Activated CD4-positive, CD25-positive, alpha-beta regulatory T cell treated with anti-CD3 and anti-CD28 coated beads, Interleukin-2, amount 50 U/mL, for 24 hours (primary cell): ENCODE results near the gene SRGAP2C.
"Not testable (repeated sequence)": the region's sequence is repeated elsewhere in the genome, so short reads cannot be mapped to it uniquely, and the experiment has no call there.

Experiments used
- ATAC-seq, 2 donors: fragments of 150-1000 bp; cut with Tn5 transposase; one replicate each; pipeline ENCODE4 v1.10.0; 2021; ENCODE audit warnings: mild to moderate bottlenecking in 1 of 2, moderate library complexity in 1 of 2

The SRGAP2C gene

GRCh38 chr1:121230636-121231035 is 45.9 kb downstream of the SRGAP2C start:
- ATAC-seq, result not testable (repeated sequence)

GRCh38 chr1:121232445-121233125 is 47.8 kb downstream of the SRGAP2C start:
- ATAC-seq, result peak in 1 of 2 donors; percentile 30

GRCh38 chr1:121234090-121234759 is 49.5 kb downstream of the SRGAP2C start:
- not testable (repeated sequence) for ATAC-seq

GRCh38 chr1:121238384-121238783 is 53.6 kb downstream of the SRGAP2C start:
- ATAC-seq, result peak; percentile 91 to 93

GRCh38 chr1:121243913-121244312 is 59.1 kb downstream of the SRGAP2C start:
- not testable (repeated sequence) for ATAC-seq

- ATAC-seq, result not testable (repeated sequence)
Observed at GRCh38 chr1:121246399-121246798, 61.6 kb downstream of the SRGAP2C start.

GRCh38 chr1:121252656-121253055 is 67.9 kb downstream of the SRGAP2C start:
- ATAC-seq, result not testable (repeated sequence)

- ATAC-seq, result not testable (repeated sequence)
Observed at GRCh38 chr1:121254618-121255017, 69.8 kb downstream of the SRGAP2C start.

- not testable (repeated sequence) for ATAC-seq
Observed at GRCh38 chr1:121257632-121258031, 72.9 kb downstream of the SRGAP2C start.

- ATAC-seq, result not testable (repeated sequence)
Observed at GRCh38 chr1:121258134-121258533, 73.4 kb downstream of the SRGAP2C start.

- not testable (repeated sequence) for ATAC-seq
Observed at GRCh38 chr1:121260205-121260604, 75.4 kb downstream of the SRGAP2C start.

- ATAC-seq, result not testable (repeated sequence)
Observed at GRCh38 chr1:121262163-121262562, 77.4 kb downstream of the SRGAP2C start.

GRCh38 chr1:121263789-121264244 is 79.0 kb downstream of the SRGAP2C start:
- peak; percentile 84 to 92 for ATAC-seq

GRCh38 chr1:121267072-121267471 is 82.3 kb downstream of the SRGAP2C start:
- not testable (repeated sequence) for ATAC-seq

GRCh38 chr1:121269309-121269708 is 84.5 kb downstream of the SRGAP2C start:
- ATAC-seq, result peak in 1 of 2 donors; percentile 16

GRCh38 chr1:121269973-121270372 is 85.2 kb downstream of the SRGAP2C start:
- ATAC-seq, result peak; percentile 52 to 58

- ATAC-seq, result peak; percentile 30 to 52
Observed at GRCh38 chr1:121271143-121271715, 86.5 kb downstream of the SRGAP2C start.

- ATAC-seq, result not testable (repeated sequence)
Observed at GRCh38 chr1:121275435-121275834, 90.7 kb downstream of the SRGAP2C start.

GRCh38 chr1:121278202-121278601 is 93.4 kb downstream of the SRGAP2C start:
- ATAC-seq, result not testable (repeated sequence)

- not testable (repeated sequence) for ATAC-seq
Observed at GRCh38 chr1:121278777-121279547, 94.2 kb downstream of the SRGAP2C start.

GRCh38 chr1:121279548-121279898 is 94.7 kb downstream of the SRGAP2C start:
- not testable (repeated sequence) for ATAC-seq

- not testable (repeated sequence) for ATAC-seq
Observed at GRCh38 chr1:121280699-121281317, 96.0 kb downstream of the SRGAP2C start.
